ENCODE results near the gene ZNF236.
A peak's percentile ranks its signal among the peaks of the same experiment; 100 is the strongest.

ZNF236 gene

DNA sequence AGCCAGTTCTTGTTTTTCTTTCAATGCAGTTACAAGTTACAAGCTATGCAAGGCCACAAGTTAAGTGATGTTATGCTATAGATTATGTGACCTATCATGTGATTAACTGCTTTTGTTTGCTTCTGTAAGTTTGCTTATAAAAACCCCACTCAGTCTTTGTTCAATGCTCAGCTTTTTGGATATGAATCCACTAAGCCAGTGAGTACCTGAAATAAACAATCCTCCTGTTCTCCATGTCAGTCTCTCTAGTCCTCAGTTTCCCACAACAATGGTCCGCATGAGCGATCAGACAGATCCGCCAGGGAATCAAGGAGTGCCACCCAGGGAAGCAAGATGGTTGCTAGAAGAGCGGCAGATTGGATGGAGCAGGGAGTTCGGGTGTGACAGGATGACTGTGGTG, 30.7 kb upstream of the ZNF236 start:
- DNase-seq (ENCODE audit: low spot score) = no peak
- TF ChIP-seq, protein P1, sequence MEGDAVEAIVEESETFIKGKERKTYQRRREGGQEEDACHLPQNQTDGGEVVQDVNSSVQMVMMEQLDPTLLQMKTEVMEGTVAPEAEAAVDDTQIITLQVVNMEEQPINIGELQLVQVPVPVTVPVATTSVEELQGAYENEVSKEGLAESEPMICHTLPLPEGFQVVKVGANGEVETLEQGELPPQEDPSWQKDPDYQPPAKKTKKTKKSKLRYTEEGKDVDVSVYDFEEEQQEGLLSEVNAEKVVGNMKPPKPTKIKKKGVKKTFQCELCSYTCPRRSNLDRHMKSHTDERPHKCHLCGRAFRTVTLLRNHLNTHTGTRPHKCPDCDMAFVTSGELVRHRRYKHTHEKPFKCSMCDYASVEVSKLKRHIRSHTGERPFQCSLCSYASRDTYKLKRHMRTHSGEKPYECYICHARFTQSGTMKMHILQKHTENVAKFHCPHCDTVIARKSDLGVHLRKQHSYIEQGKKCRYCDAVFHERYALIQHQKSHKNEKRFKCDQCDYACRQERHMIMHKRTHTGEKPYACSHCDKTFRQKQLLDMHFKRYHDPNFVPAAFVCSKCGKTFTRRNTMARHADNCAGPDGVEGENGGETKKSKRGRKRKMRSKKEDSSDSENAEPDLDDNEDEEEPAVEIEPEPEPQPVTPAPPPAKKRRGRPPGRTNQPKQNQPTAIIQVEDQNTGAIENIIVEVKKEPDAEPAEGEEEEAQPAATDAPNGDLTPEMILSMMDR (IDR thresholded peaks at IDR 0.05; ENCODE audit: borderline replicate concordance, control extremely low read depth, extremely low read depth, insufficient read depth, missing control alignments) = no peak
- in situ Hi-C loops (cut with MboI; ENCODE audit: low sequenced_read_pairs, unreplicated experiment) = no loop called here

DNA sequence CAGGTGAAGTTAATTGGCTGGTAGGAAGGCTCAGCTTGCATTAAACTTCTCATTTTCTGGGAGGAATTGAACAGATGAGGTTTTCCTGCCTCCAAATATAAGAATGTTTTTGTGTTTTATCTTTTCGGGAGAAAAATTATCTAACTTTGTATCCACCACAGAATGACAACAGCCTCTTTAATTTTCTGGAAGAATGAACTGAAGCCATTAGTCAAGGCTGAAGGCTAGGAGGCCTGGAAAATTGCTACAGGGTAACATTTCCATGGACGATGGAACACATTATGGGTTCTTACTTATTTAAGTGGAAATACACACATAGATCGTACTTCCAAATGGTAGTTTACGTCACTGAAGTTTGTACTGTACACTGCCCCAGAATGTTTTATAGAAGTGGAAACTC, 28.0 kb upstream of the ZNF236 start:
- no peak for DNase-seq (ENCODE audit: low spot score)
- in situ Hi-C loops (cut with MboI; ENCODE audit: low sequenced_read_pairs, unreplicated experiment) = no loop called here
- TF ChIP-seq, protein P1 (IDR thresholded peaks at IDR 0.05; ENCODE audit: borderline replicate concordance, control extremely low read depth, extremely low read depth, insufficient read depth, missing control alignments) = no peak

DNA sequence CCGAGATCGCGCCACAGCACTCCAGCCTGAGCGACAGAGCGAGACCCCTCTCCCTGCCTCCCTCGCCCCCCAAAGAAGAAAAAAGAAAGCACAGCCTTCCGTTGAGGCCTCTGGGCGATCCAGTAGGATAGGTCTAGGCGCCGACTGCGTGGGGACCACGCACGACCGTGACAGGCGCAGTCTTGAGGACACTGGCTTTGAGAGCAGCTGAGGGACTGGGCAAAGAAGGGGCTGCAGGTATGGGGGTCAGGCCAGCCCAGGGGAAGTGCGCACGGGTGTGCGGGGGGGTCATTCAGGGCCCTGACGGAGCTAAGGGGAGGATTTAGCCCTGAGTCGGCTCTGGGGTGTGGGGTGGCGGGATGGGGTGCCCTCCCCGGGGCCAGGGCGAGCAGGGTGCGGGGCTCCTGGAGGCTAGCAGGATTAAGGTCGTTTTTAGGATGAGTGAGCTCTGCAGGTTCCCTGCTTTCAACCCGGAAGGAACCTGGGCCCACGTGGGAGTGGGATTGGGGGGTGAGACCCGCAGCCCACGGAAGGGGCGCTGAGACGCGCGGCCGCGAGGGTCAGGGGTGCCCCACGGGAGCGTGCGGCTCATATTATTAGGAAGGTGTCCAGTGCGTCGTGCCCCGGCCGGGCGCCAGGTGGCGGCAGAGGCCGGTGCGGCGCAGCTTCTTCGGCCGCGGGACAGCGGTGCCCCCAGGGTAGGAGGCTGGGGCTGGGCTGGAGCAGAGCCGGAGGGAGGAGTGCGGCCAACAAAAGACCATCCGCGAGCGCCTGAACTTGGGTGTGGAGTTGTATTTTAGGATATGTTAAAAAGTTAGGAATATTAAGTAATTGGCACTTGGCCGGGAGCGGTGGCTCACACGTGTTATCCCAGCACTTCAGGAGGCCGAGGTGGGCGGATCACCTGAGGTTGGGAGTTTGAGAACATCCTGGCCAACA, 20.5 kb upstream of the ZNF236 start:
- DNase-seq (ENCODE audit: low spot score) = peak; percentile 91
- TF ChIP-seq, protein P1 (IDR thresholded peaks at IDR 0.05; ENCODE audit: borderline replicate concordance, control extremely low read depth, extremely low read depth, insufficient read depth, missing control alignments) = peak; percentile 90
- in situ Hi-C loops (cut with MboI; ENCODE audit: low sequenced_read_pairs, unreplicated experiment) = loop anchor here (10.0 kb wide), 1 partner anchor 183 kb away; no protein-coding TSS in a partner anchor

DNA sequence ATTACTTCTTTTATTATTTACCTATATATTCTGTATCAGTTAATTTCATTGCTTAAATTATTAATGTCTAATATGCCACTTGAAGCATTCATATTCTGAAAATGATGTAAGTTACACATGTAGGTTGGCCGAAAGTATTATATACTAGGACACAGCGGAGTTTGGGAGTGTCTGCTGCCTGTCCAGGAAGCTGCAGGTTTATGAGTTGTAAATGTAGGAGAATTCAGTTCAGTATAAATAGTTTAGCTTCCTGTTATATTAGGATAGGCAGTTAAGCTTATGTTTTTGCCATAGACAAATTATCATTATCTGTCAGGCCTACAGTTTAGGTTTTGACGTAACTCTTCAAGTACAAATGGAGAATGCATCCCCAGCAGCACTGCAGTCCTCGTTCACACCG, 18.9 kb upstream of the ZNF236 start:
- in situ Hi-C loops (cut with MboI; ENCODE audit: low sequenced_read_pairs, unreplicated experiment) = loop anchor here (10.0 kb wide), 1 partner anchor 181 kb away; no protein-coding TSS in a partner anchor
- TF ChIP-seq, protein P1 (IDR thresholded peaks at IDR 0.05; ENCODE audit: borderline replicate concordance, control extremely low read depth, extremely low read depth, insufficient read depth, missing control alignments) = no peak

DNA sequence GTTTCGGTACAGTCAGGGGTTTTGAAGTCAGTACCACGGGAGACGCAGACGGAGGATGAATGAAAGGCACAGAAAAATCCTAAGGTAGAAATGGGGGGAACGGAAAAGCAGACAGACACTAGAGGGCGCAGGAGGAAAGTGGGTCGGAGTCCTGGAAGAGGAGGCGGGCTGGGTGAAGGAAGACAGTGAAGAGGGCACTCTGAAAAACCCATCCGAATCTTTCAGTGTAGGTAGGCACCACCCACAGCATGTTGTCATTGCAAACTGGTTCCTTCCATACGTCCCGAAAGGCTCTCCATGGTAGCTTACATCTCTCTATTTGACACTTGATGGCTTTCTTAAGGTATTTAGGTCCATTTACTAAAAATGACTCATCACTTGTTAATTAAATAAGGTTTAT, 18.5 kb upstream of the ZNF236 start:
- in situ Hi-C loops (cut with MboI; ENCODE audit: low sequenced_read_pairs, unreplicated experiment) = loop anchor here (10.0 kb wide), 1 partner anchor 181 kb away; no protein-coding TSS in a partner anchor
- peak; percentile 77 for DNase-seq (ENCODE audit: low spot score)
- TF ChIP-seq, protein P1 (IDR thresholded peaks at IDR 0.05; ENCODE audit: borderline replicate concordance, control extremely low read depth, extremely low read depth, insufficient read depth, missing control alignments) = peak; percentile 83

More for the DNA sequence above, 18.9 kb upstream of the ZNF236 start:
- no peak for DNase-seq (ENCODE audit: low spot score)

DNA sequence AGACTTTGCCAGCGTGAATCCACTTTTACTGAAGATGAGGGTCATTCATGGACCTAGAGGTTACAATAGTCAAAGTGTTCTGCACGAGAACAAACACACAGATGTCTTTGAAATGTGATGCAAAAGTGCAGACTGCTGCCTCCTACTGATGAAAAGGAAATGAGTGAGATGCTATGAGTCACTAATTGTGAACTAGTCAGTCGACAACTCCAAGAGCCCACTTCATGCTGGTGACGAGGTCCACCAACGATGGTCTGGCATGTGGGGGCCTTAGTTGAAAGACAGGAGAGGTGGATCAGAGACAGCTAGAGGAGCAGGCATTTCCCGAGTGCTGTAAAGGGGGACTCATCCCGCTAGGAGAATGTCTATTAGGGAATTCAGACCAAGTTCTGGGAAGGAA, 17.1 kb upstream of the ZNF236 start:
- DNase-seq (ENCODE audit: low spot score) = no peak
- TF ChIP-seq, protein P1 (IDR thresholded peaks at IDR 0.05; ENCODE audit: borderline replicate concordance, control extremely low read depth, extremely low read depth, insufficient read depth, missing control alignments) = no peak
- in situ Hi-C loops (cut with MboI; ENCODE audit: low sequenced_read_pairs, unreplicated experiment) = loop anchor here (10.0 kb wide), 1 partner anchor 180 kb away; no protein-coding TSS in a partner anchor

Measured in GM13976 (cell line).